Measurements from ENCODE around the gene KCNIP2.
"Not testable (repeated sequence)": the region's sequence is repeated elsewhere in the genome, so short reads cannot be mapped to it uniquely, and the experiment has no call there.

Gene KCNIP2

GRCh38 chr10:101826852-101827434 lies 16.7 kb downstream of the KCNIP2 start:
- DNase-seq = no peak

GRCh38 chr10:101824736-101825135 lies 18.9 kb downstream of the KCNIP2 start:
- no peak for DNase-seq

GRCh38 chr10:101818872-101819633 lies 24.5 kb downstream of the KCNIP2 start:
- DNase-seq = no peak

- peak; percentile 97 for DNase-seq
These were observed 25.3 kb downstream of the KCNIP2 start, which contains the start of gene OGA for GRCh38 chr10:101818119-101818871. Gene OGA, minus strand, starts transcription at chr10:101818444. Its CDS starts 422 bp downstream, at chr10:101818022.

GRCh38 chr10:101817337-101818118 lies 26.1 kb downstream of the KCNIP2 start:
- no peak for DNase-seq

GRCh38 chr10:101816913-101817336 lies 26.7 kb downstream of the KCNIP2 start:
- DNase-seq = no peak

GRCh38 chr10:101816376-101816775 lies 27.2 kb downstream of the KCNIP2 start:
- no peak for DNase-seq

- no peak for DNase-seq
These were observed 29.0 kb downstream of the KCNIP2 start for GRCh38 chr10:101814466-101815071.

- DNase-seq = no peak
These were observed 31.0 kb downstream of the KCNIP2 start for GRCh38 chr10:101812606-101813005.

- no peak for DNase-seq
These were observed 36.4 kb downstream of the KCNIP2 start for GRCh38 chr10:101807158-101807557.

GRCh38 chr10:101803511-101803910 lies 40.1 kb downstream of the KCNIP2 start:
- no peak for DNase-seq

GRCh38 chr10:101797403-101798059 lies 46.1 kb downstream of the KCNIP2 start:
- no peak for DNase-seq

- DNase-seq = no peak
These were observed 50.1 kb downstream of the KCNIP2 start for GRCh38 chr10:101793526-101793925.

GRCh38 chr10:101789686-101790085 lies 53.9 kb downstream of the KCNIP2 start:
- no peak for DNase-seq

GRCh38 chr10:101789231-101789630 lies 54.4 kb downstream of the KCNIP2 start:
- not testable (repeated sequence) for DNase-seq

GRCh38 chr10:101785801-101786200 lies 57.8 kb downstream of the KCNIP2 start:
- DNase-seq = no peak

- no peak for DNase-seq
These were observed 59.0 kb downstream of the KCNIP2 start for GRCh38 chr10:101784558-101784957.

- DNase-seq = peak; percentile 22
These were observed 59.9 kb downstream of the KCNIP2 start for GRCh38 chr10:101783736-101784118.

- peak; percentile 74 for DNase-seq
These were observed 60.5 kb downstream of the KCNIP2 start, which contains the start of gene NPM3 for GRCh38 chr10:101782811-101783735. Gene NPM3, minus strand, starts transcription at chr10:101783446. Its CDS starts 56 bp downstream, at chr10:101783390.

- no peak for DNase-seq
These were observed 61.4 kb downstream of the KCNIP2 start for GRCh38 chr10:101781984-101782810.
